ENCODE measurements around the gene TMEM41B.

- TF ChIP-seq CTCF (IDR thresholded peaks at IDR 0.05; ENCODE audit: insufficient read depth, low read length, poor library complexity, severe bottlenecking): no peak
- TF ChIP-seq EZH2phosphoT487 (conservative IDR thresholded peaks at IDR 0.05; ENCODE audit: low read length): no peak
Measured at GRCh38 chr11:9310485-9311090, 3.8 kb downstream of the TMEM41B start.
